HepG2 (cell line): ENCODE results near the gene TADA3. TPM values are rescaled to one million over a fixed set of nuclear protein-coding genes. Genes with fewer than 3 reads are reported as not detected.

Source experiments
- CBFB ChIP-seq: sonication (generic); formaldehyde crosslinking; IDR thresholded peaks from 2 replicates; pipeline ENCODE4 v1.4.0; 2020; ENCODE audit warnings: missing genetic modification reagents
- CC2D1A ChIP-seq: sonication (generic); formaldehyde crosslinking; IDR thresholded peaks from 2 replicates; pipeline ENCODE4 v1.8.1; 2023; ENCODE audit warnings: mild to moderate bottlenecking, missing genetic modification reagents
- HHEX ChIP-seq: IDR thresholded peaks from 2 replicates; pipeline ENCODE4 v1.6.1; 2016; ENCODE audit warnings: control low read depth
- IRF2 ChIP-seq: IDR thresholded peaks from 2 replicates; pipeline ENCODE4 v1.6.1; 2018; ENCODE audit warnings: missing genetic modification reagents, missing compliant biosample characterization
- RBM39 ChIP-seq: fragments of 200-400 bp; formaldehyde crosslinking; IDR thresholded peaks from one replicate; pipeline ENCODE4 v1.6.1; 2018; ENCODE audit warnings: antibody characterized with exemption, mild to moderate bottlenecking, low read depth, low read length; ENCODE audit not compliant: poor library complexity, severe bottlenecking
- RELA ChIP-seq: sonication (generic); formaldehyde crosslinking; IDR thresholded peaks from 2 replicates; pipeline ENCODE4 v1.4.0; 2020; ENCODE audit warnings: missing genetic modification reagents
- SMARCC2 ChIP-seq: fragments of 450-650 bp; IDR thresholded peaks from 2 replicates; pipeline ENCODE4 v1.6.1; 2017; ENCODE audit warnings: antibody characterized with exemption, mild to moderate bottlenecking
- STAG1 ChIP-seq: sonication (generic); formaldehyde crosslinking; IDR thresholded peaks from 2 replicates; pipeline ENCODE4 v1.4.0; 2020; ENCODE audit warnings: missing genetic modification reagents
- ZBTB1 ChIP-seq: sonication (generic); formaldehyde crosslinking; IDR thresholded peaks from 2 replicates; pipeline ENCODE4 v1.4.0; 2020; ENCODE audit warnings: missing genetic modification reagents, borderline replicate concordance
- ZKSCAN5 ChIP-seq: sonication (generic); formaldehyde crosslinking; IDR thresholded peaks from 2 replicates; pipeline ENCODE4 v1.5.1; 2020; ENCODE audit warnings: mild to moderate bottlenecking, missing genetic modification reagents
- ZNF256 ChIP-seq: sonication (generic); formaldehyde crosslinking; conservative IDR thresholded peaks from 2 replicates; pipeline ENCODE4 v1.4.0; 2020; ENCODE audit warnings: missing genetic modification reagents
- ZNF501 ChIP-seq: sonication (generic); formaldehyde crosslinking; IDR thresholded peaks from 2 replicates; pipeline ENCODE4 v1.5.1; 2020; ENCODE audit warnings: mild to moderate bottlenecking, moderate library complexity, missing genetic modification reagents
- ZNF737 ChIP-seq: sonication (generic); formaldehyde crosslinking; IDR thresholded peaks from 2 replicates; pipeline ENCODE4 v1.5.0; 2020; ENCODE audit warnings: missing genetic modification reagents, mild to moderate bottlenecking, borderline replicate concordance
- polyA plus RNA-seq, 8 experiments: library from polyadenylated mRNA; depleted of rRNA in 3 of 8; stranded (reverse) in 7 of 8; unstranded in 1 of 8; fragments of >200 nt; fragmentation: Illumina TruSeq in 4 of 8; extraction: Trizol in 4 of 8; gene quantifications; 2 replicates each; pipeline versions ENCODE4 v1.2.1 to v1.2.3, GENCODE V29; 2011 to 2016; ENCODE audit warnings: low read depth in 4 of 8, missing spikeins in 1 of 8, mixed read lengths in 1 of 8; ENCODE audit not compliant: insufficient read depth in 1 of 8
- total RNA-seq, 5 experiments: library from RNA; depleted of rRNA; stranded (reverse); fragments of >200 nt; fragmentation: Illumina TruSeq; extraction: Trizol; gene quantifications; 2 replicates each; pipeline ENCODE4 v1.2.3, GENCODE V29; 2016; ENCODE audit warnings: low read depth in 1 of 5
- TF ChIP-seq, protein P1 (sequence below): sonication (generic); formaldehyde crosslinking; IDR thresholded peaks from 2 replicates; pipeline ENCODE4 v1.4.0; 2020; ENCODE audit warnings: missing genetic modification reagents, borderline replicate concordance
- TF ChIP-seq, protein P2 (sequence below): sonication (generic); formaldehyde crosslinking; IDR thresholded peaks from 2 replicates; pipeline ENCODE4 v1.8.1; 2023; ENCODE audit warnings: mild to moderate bottlenecking, missing genetic modification reagents
- TF ChIP-seq, protein P3 (sequence below): sonication (generic); formaldehyde crosslinking; IDR thresholded peaks from 2 replicates; pipeline ENCODE4 v1.4.0; 2020; ENCODE audit warnings: missing genetic modification reagents
- TF ChIP-seq, protein P4 (sequence below): fragments of 450-650 bp; IDR thresholded peaks from 2 replicates; pipeline ENCODE4 v1.6.1; 2016
- TF ChIP-seq, protein P5 (sequence below): sonication (generic); IDR thresholded peaks from 2 replicates; pipeline ENCODE4 v1.6.1; 2016; ENCODE audit warnings: low read depth, borderline replicate concordance

The TADA3 gene
- total and polyA plus RNA-seq, 2 of the 13 experiments (the other 11 are each of a cell fraction or from before 2014, with no cell fraction given) = 32.1 to 37.1 TPM

DNA sequence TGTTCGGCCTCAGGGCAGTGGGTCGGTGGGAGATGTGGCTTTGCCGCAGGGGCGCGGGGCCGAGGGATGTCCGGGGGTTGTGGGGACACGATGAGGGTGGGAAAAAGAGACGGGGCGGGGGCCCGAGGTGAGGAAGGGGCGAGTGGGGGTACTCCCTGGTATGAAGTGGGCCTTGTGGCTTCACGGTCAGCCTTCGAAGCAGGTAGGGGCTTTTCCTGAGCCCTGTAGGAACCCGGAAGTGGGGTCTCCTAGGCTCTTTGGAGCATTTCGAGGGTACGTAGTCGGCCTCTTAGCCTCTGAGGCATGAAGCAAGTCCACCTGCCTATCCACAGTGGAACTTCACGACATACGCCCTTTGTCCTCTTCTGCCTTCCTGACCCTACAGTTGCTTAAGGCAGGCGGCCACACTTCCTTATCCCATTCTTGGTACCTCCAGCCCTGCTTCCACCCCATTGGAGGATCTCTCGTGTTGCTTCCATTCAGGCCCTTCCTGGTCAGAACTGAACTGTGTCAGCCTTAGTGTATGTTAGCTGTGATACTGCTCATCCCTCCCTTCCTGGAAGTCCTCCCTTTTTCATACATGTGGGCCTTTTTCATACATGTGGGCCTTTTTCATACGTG lies 998 bp upstream of the TADA3 start (continued):
- TF ChIP-seq, protein P1, sequence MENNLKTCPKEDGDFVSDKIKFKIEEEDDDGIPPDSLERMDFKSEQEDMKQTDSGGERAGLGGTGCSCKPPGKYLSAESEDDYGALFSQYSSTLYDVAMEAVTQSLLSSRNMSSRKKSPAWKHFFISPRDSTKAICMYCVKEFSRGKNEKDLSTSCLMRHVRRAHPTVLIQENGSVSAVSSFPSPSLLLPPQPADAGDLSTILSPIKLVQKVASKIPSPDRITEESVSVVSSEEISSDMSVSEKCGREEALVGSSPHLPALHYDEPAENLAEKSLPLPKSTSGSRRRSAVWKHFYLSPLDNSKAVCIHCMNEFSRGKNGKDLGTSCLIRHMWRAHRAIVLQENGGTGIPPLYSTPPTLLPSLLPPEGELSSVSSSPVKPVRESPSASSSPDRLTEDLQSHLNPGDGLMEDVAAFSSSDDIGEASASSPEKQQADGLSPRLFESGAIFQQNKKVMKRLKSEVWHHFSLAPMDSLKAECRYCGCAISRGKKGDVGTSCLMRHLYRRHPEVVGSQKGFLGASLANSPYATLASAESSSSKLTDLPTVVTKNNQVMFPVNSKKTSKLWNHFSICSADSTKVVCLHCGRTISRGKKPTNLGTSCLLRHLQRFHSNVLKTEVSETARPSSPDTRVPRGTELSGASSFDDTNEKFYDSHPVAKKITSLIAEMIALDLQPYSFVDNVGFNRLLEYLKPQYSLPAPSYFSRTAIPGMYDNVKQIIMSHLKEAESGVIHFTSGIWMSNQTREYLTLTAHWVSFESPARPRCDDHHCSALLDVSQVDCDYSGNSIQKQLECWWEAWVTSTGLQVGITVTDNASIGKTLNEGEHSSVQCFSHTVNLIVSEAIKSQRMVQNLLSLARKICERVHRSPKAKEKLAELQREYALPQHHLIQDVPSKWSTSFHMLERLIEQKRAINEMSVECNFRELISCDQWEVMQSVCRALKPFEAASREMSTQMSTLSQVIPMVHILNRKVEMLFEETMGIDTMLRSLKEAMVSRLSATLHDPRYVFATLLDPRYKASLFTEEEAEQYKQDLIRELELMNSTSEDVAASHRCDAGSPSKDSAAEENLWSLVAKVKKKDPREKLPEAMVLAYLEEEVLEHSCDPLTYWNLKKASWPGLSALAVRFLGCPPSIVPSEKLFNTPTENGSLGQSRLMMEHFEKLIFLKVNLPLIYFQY = no peak
- TF ChIP-seq, protein P2, sequence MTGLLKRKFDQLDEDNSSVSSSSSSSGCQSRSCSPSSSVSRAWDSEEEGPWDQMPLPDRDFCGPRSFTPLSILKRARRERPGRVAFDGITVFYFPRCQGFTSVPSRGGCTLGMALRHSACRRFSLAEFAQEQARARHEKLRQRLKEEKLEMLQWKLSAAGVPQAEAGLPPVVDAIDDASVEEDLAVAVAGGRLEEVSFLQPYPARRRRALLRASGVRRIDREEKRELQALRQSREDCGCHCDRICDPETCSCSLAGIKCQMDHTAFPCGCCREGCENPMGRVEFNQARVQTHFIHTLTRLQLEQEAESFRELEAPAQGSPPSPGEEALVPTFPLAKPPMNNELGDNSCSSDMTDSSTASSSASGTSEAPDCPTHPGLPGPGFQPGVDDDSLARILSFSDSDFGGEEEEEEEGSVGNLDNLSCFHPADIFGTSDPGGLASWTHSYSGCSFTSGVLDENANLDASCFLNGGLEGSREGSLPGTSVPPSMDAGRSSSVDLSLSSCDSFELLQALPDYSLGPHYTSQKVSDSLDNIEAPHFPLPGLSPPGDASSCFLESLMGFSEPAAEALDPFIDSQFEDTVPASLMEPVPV = peak; percentile 87; the same call in 1 of the 2 replicates
- TF ChIP-seq CBFB (CRISPR knock-in tag) (0 out of 2 replicates have a peak, but pooled peaks have one; percentile 14), ZKSCAN5 (CRISPR knock-in tag) (no peak), RELA (CRISPR knock-in tag) (no peak), ZNF501 (CRISPR knock-in tag) (no peak), CC2D1A (no peak), ZBTB1 (CRISPR knock-in tag) (no peak), STAG1 (CRISPR knock-in tag) (no peak), ZNF256 (CRISPR knock-in tag) (no peak), IRF2 (no peak), ZNF737 (no peak), SMARCC2 (no peak), RBM39 (peak; percentile 73), HHEX (CRISPR knock-in tag) (no peak)
- TF ChIP-seq, protein P3, sequence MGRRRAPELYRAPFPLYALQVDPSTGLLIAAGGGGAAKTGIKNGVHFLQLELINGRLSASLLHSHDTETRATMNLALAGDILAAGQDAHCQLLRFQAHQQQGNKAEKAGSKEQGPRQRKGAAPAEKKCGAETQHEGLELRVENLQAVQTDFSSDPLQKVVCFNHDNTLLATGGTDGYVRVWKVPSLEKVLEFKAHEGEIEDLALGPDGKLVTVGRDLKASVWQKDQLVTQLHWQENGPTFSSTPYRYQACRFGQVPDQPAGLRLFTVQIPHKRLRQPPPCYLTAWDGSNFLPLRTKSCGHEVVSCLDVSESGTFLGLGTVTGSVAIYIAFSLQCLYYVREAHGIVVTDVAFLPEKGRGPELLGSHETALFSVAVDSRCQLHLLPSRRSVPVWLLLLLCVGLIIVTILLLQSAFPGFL (CRISPR knock-in tag) = no peak
- TF ChIP-seq, protein P4, sequence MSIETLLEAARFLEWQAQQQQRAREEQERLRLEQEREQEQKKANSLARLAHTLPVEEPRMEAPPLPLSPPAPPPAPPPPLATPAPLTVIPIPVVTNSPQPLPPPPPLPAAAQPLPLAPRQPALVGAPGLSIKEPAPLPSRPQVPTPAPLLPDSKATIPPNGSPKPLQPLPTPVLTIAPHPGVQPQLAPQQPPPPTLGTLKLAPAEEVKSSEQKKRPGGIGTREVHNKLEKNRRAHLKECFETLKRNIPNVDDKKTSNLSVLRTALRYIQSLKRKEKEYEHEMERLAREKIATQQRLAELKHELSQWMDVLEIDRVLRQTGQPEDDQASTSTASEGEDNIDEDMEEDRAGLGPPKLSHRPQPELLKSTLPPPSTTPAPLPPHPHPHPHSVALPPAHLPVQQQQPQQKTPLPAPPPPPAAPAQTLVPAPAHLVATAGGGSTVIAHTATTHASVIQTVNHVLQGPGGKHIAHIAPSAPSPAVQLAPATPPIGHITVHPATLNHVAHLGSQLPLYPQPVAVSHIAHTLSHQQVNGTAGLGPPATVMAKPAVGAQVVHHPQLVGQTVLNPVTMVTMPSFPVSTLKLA = no peak
- TF ChIP-seq, protein P5, sequence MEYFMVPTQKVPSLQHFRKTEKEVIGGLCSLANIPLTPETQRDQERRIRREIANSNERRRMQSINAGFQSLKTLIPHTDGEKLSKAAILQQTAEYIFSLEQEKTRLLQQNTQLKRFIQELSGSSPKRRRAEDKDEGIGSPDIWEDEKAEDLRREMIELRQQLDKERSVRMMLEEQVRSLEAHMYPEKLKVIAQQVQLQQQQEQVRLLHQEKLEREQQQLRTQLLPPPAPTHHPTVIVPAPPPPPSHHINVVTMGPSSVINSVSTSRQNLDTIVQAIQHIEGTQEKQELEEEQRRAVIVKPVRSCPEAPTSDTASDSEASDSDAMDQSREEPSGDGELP = no peak
